GM18909 (cell line): Measurements from ENCODE around the gene PAM.

Experiments used
- ATAC-seq: cut with Tn5 transposase; IDR thresholded peaks from one replicate; pipeline ENCODE4 v1.9.1; 2021; ENCODE audit warnings: mild to moderate bottlenecking; ENCODE audit not compliant: unreplicated experiment, poor library complexity

The PAM gene

GRCh38 chr5:102802708-102803458 lies 47.8 kb downstream of the PAM start:
- no peak for ATAC-seq

- ATAC-seq, result no peak
These were observed 52.9 kb downstream of the PAM start for GRCh38 chr5:102807878-102808502.

GRCh38 chr5:102809033-102809432 lies 53.9 kb downstream of the PAM start:
- ATAC-seq, result no peak

DNA sequence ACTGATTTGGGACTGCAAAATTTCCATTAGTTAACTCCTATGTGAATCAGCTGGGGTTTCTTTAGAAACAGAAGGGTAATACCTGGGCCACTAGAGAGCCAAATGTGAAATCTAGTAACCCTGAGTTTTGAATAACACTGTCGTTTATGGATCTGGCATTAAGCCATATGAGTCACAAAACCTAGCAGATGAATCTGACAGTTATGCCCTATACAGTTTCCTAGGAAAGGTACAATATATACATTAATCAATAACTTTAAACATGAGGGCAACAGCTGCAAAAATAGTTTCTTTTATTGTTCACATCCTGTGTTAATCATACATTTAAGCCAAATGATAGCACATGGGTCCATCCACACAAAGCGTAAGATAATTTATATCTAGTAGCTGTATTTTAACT lies 56.9 kb downstream of the PAM start:
- ATAC-seq, result peak; percentile 60

GRCh38 chr5:102813740-102814139 lies 58.6 kb downstream of the PAM start:
- no peak for ATAC-seq

- no peak for ATAC-seq
These were observed 60.0 kb downstream of the PAM start for GRCh38 chr5:102815084-102815483.

GRCh38 chr5:102815540-102816332 lies 60.6 kb downstream of the PAM start:
- ATAC-seq, result no peak

GRCh38 chr5:102818345-102818744 lies 63.2 kb downstream of the PAM start:
- ATAC-seq, result no peak

DNA sequence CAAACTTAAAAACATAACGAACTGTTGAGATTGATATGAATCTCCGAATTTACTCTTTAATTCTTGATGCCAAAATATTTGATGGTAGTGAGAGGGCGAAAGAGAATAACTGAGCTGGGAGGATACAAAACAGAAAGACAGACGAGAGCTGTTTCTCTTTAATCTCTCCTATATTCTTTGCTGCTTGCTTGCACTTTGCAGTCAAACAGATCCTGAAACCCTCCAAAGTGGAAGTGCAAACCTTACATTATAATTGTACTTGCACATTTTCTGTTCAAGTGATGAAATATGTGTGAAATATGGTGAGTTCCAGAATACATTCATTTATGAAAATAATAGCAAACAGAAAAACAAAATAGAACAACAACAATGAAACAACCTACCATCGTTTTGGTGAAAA lies 63.8 kb downstream of the PAM start:
- ATAC-seq, result no peak

GRCh38 chr5:102819634-102820033 lies 64.5 kb downstream of the PAM start:
- no peak for ATAC-seq

GRCh38 chr5:102823441-102823874 lies 68.4 kb downstream of the PAM start:
- no peak for ATAC-seq

DNA sequence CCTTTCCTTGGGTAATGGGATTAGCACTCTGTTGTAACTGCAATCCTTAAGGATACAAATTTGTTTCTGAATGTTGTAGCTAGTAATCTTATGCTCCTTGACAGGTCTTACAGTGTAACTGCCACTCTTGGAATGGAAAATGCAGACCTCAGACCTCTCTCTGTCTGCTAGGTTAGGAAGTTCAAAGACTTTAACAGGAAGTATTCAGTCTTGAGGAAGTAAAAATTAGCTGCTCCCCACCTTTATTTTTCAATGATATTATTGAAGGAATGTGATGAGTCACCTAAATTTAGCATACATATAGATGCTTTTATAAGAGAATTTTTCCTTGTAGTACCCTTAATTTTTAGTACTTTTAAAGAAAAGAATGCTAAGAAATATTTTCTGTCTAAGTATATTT lies 71.5 kb downstream of the PAM start:
- no peak for ATAC-seq

DNA sequence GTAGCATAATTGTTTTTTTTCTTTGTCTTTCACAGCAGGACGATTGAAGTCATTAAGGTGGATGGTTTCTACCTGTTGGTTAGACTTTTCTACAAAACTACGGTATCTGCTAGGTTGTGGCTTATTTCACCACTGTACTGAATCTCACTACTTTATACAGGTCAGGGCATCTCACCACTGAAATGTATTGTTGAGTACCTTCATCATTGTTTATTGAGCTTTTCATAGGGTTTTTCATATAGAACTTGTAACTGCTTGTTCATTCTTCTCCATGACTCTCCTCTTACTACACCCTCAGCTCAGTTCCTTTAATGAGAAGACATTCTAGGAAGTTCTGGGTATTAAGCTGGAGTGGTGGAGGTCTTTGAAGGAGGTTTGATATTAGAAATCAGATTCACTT lies 75.1 kb downstream of the PAM start:
- no peak for ATAC-seq

DNA sequence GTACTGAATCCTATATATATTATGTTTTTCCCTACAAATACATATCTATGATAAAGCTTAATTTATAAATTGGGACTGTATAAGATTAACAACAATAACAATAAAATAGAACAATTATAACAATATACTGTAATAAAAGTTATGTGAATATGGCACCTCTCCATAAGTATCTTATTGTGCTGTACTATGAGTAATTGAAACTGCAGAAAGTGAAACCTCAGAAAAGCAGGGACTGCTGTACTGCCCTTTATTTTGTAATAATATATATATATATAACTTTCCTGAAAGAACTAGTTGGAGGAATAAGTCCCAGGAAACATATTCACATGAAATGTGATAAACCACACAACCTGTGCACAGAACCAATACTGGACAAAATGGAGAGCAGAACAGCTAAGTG lies 77.3 kb downstream of the PAM start:
- no peak for ATAC-seq

DNA sequence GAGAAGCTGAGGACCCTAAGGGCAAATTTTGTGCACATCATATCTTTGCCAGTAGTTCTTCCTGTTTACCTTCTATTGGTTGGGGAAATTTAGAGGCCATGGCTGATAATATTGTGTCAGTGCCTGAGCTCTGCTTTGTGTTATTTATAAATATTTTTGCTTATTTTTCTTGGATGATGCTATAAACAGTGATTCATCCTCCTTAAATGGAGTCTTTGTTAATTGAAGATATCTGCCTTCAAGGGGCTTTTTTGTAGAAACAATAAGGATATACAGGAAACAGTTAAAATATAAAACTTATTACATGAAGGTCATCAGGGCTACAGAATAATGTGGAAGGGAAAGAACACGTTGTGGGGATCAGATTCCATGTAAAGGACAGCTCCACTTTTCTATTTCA lies 78.0 kb downstream of the PAM start:
- no peak for ATAC-seq

- ATAC-seq, result no peak
These were observed 79.4 kb downstream of the PAM start for GRCh38 chr5:102834438-102834964.

DNA sequence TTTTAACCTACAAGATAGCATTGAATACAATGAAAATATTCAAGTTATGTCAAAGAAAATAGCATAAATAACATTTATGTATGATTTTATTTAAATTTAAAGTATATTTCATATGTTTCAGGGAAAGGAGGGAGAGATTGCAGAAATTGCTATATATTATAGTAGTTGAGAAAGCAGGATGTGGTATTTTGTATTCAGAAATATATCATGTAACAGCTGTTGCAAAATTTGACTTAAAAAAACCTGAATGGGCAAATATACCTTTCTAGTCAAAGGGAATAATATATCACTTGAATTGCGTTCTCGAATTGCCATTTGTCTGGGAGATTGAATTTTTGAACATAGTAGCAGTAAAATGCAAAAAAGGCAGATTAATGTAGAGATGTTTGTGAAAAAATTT lies 80.6 kb downstream of the PAM start:
- no peak for ATAC-seq

GRCh38 chr5:102841021-102841420 lies 85.9 kb downstream of the PAM start:
- ATAC-seq, result no peak

- ATAC-seq, result no peak
These were observed 88.9 kb downstream of the PAM start for GRCh38 chr5:102843997-102844396.

- ATAC-seq, result no peak
These were observed 89.9 kb downstream of the PAM start for GRCh38 chr5:102845041-102845440.

GRCh38 chr5:102850503-102850902 lies 95.4 kb downstream of the PAM start:
- ATAC-seq, result no peak
